Mesenteric fat pad (tissue), 1 donor: ENCODE results near the gene AAK1. TPM values are rescaled to one million over a fixed set of nuclear protein-coding genes. Genes with fewer than 3 reads are reported as not detected.

Experiments
- DNase-seq: peaks from one replicate; pipeline ENCODE4 v3.0.0-alpha.2; 2020; ENCODE audit warnings: low spot score
- total RNA-seq: library from RNA; stranded (reverse); fragmentation: NEBNext Ultra II Directional; extraction: Animal tissue kit (Norgen Biotek cat#: 25700); gene quantifications from one replicate; pipeline ENCODE4 v1.2.1, GENCODE V29; 2021
- donor health status: DM: yes; HTN: yes; CAD: no.

Gene AAK1
- total RNA-seq, 1 donor from 2014 or later, result 73.6 TPM

DNA sequence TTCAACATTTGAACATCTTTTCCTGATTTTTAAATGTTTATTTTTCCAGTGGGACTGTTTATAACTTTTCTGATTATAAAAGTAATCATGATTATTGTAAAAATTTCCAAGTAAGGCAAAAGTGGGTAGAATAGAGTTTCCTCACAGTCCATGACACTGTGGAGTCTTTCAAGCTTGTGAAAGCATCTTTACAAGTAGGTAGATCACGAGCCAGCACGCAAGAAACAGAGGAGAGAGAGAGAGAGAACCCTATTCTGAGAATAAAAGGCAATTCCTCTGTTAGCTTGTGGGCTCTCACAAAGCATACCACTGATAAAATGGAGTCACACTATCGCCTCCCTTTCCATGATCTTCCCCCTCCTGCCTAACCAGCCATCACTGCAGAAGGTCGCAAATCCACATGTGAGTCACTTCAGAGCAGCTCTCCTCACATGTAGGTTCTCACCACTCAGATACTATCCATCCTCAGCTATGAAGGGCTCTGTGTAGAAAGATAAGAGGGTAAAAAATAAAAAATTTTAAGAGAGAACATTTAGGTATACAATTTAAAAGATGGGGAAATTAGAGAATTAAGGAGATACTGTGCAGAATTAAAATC, 40.3 kb downstream of the AAK1 start:
- no peak for DNase-seq

DNA sequence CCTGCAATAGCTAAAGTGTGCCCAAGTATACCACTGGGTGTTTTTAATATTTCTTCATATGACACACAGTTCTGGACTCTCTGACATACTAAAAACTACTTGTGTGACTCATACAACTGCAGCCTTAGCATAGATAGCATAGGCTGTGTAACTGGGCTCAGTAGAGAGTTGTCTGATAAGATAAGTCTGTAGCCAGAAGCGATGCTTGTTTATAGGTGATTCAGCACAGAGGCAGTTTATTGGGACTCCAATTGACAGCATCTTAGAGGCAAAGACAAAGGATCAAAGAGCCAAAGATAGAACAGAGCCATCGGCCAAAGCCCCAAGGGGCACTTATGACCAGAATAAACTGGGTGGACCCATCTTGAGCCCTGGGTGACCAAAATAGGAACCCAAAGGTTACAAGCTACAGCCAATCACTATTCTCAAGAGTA, 42.3 kb downstream of the AAK1 start:
- no peak for DNase-seq

DNA sequence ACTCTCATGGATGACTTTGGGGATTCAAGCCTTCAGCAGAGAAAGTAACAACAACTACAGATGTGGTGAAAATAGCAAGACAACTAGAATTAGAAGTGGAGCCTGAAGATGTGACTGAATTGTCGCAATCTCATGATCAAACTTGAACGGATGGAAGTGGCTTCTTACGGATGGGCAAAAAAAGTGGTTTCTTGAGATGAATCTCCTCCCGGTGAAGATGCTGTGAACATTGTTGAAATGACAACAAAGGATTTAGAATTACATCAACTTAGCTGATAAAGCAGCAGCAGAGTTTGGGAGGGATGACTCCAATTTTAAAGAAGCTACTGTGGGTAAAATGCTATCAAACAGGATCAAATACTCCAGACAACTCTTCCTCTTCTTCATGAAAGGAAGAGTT, 43.1 kb downstream of the AAK1 start:
- no peak for DNase-seq

DNA sequence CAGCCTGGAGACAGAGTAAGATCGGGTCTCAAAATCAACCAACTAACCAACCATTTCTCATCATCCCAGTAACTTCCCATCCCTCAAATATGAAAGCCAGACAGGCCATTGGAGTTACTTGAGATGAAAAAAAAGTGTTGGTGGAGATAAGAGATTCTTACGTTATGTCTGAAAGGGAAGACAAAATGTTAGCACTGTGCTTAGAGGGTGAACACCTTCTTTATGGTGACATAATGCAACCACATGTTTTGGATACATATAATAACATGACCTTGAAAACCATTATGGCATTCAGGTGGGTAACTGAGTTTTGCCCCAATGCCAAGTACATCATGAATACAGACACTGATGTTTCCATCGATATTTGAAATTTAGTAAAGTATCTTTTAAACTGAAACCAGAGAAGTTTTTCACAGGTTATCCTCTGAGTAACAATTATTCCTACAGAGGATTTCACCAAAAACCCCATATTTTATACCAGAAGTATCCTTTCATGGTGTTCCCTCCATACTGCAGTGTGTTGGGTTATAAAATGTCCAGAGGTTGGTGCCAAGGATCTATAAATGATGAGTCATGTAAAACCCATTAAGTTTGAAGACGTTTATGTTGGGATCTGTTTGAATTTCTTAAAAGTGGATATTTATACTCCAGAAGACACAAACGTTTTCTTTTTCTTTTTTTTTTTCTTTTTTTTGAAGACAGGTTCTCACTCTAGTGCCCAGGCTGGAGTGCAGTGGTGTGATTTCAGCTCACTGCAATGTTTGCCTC, 45.5 kb downstream of the AAK1 start:
- no peak for DNase-seq

DNA sequence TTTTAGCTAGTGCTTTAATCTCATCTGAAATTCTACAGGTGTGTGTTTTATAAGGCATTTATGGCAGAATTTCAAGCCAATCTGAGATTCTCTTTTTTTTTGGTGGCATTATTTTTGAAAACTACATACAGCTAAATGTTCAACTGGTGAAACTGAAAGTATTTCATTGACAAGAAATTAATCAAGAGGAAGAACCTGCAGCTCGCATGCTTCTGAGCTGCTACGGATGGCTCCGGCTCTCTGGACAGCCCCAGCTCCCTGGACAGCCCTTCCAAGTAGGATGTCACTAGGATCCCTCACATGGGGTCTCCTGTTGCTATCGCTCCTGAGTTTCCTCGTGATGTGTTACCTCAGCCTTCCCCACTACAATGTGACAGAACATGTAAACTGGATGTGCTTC, 46.4 kb downstream of the AAK1 start:
- no peak for DNase-seq

DNA sequence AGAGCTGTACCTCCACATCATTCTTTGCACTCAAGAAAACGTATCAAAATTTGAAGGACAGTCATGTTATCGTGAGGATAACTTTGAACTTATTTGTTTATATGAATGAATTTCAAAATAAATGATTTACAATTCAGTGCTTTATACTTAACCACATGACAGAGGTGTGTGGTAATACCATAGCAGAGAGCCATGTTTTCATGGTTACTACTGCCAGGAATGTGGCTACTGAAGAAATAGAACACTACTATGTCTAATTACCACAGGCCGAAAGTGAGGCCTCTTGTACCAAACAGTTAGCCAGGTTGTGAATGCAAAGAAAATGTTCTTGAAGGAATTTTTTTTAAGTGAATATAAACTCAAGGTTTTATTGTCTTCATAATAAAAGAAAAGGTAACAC, 49.2 kb downstream of the AAK1 start:
- no peak for DNase-seq

DNA sequence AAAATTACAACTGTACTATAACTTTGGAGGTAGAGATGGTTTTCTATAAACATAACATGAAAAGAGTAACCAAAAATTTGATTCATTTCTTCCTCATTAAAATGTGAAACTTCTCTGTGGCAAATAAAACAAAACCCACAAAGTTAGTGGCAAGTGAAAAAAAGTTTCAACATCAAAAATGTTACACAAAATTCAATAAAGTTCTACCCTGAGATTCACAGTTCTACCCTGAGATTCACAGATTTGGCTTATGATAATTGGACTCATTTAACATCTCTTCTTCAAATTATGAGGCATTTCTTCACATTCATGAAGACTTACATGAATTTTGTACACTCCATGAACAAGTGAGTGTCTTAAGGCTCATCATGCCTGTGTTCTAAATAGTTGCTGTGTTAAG, 51.0 kb downstream of the AAK1 start:
- no peak for DNase-seq

DNA sequence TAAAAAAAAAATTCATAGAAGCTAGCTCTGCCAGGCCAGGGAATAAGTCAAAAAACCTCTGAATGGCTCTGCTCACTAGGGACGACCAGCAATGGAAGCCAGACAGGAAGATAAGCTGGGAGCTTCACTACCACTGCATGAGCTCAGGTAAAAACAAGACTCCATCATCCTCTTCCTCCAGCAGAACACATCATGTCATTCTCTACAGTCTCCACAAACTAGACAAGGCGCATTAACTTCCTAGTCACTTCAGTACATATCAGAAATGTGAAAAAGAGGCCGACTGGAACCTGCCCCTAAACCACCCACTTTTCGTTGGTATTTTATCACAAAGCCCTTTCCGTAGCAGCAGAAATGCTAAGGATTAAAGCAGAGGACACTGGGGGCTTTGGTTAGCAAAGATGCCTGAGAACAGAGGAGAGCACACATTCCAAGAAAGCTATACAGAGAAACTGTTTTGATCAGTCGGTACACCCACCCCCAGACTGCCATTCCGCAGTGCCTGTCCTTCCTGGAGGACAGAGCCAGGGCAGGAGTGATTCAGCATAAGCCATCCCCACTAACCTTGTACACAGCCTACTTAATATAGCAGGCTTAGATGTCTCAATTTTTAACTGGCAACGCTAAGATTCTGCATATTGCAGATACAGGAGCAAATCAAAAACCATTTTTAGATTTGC, 53.4 kb downstream of the AAK1 start:
- no peak for DNase-seq

DNA sequence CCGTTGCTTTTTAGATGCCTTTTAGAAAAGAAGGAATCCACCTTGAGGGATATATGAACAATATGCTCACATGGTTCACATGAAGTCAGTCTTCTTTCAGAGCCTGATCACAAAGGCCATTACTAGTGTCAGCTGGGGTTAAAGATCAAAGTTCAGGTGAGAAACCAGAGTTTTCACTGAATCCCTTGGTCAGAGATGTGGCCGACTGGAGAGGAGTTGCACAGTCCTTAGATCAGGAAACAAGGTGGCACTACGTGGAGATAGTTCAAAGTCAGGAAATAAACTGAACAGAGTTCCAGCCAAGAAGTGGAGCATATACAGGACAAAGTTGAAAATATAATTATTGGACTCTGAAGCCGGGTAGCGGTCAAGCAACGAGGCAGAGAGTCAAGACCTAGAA, 54.6 kb downstream of the AAK1 start:
- DNase-seq, result no peak

DNA sequence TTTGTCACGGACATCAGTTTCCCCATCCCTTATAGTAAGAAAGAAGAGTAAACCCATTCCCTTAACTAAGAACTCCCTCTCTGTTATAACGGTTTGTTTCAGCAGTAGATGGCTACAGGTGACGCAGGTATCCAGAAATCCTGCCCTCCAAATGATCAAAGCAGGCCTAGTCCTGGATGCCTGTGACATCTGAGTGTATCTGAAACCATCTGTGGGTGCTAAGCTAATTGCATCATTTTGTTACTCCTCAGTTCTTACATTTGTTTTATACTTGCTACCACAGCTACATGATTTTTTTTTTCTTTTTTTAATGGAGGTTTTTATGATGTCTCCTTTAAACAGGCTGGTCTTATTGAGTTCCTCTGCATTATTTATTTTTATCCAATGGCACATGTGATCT, 55.1 kb downstream of the AAK1 start:
- no peak for DNase-seq

DNA sequence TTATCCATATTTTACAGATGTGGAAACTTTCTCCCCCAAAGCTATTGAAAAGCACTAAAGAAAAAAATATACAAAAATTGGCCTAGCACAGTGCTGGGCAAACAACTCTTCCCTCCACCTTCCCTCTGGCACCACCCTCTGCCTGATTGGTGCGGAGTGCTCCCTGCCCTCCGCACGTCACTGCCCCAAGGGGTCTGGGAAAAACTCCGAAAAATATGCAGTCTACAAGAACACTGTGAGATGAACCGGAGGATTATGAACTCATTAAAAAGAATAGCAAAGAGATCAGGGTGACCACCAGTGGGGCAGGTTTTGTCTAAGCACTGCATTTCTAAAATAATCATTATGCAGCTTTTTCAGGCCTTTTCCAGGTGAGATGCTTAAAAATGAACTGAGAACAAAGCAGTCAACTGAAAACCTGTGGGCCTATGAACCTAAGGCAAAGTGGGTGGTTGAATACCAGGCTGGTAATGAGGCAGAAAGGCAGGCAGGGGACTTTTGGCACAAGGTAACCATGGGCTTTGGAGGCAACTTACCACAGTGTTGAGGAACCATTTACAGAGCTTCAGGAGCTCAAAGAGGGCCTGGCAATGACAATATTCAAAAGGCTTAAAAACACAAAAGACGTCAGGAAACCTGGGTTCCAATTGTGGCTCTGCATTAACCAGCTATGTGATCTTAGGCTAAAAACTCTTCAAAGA, 57.5 kb downstream of the AAK1 start:
- DNase-seq, result no peak

DNA sequence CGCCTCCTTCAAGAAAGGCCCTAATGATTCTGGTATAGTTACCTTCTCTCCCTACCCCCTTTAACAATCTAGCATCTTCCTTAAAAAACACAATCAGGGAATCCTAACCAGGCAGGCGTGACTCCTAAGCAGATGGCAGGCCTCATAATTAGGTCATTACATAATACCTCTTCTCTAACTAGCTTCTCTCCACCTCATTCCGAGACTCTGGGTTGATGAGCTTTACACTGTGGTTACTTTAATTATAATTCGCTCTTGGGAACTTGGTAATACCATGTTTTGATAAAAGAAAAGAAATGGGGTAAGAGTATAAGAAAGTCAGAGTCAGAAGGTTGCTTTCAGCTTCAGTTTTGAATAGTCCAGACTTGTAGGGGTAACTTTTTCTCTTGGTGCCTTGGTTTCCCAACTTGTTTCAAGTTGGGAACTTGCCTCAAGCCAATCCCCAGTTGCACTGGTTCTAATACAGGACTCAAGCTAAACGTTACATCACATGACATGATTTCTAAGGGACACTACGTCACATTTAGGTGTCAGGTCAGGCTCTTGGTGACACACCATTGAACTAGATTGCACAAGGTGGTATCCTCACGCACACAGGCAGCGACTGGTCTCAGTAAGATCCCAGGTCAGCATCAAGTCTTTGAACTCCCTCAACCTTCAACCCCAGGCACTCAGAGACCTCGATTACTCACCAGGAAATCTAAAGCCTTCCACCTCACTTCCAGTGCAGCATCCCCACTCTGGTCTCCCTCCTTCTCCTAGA, 59.2 kb downstream of the AAK1 start:
- no peak for DNase-seq

DNA sequence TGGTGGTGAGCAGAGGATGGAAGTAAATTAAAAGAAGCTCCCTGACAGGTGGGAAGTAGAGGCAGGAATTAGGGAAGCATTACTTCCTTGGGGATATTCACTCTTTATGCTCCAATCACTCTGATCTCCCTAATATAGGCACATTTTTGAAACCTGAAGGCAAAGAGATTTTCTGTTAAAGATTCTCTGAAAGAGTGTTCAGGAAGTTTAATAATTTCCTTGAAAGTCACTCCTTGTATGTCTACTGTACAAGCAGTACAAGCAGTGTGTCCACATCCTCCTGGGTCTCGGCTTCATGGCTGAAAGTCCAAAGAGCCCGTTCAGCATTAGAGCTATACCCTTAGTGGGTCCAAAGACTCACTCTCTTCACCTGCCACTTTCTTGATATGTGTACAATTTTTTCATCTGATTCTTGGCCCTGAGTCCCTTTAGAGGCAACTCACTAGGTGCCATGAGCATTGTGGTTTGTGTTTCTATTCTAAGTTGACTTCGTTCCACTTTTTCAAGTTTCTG, 60.2 kb downstream of the AAK1 start:
- no peak for DNase-seq

DNA sequence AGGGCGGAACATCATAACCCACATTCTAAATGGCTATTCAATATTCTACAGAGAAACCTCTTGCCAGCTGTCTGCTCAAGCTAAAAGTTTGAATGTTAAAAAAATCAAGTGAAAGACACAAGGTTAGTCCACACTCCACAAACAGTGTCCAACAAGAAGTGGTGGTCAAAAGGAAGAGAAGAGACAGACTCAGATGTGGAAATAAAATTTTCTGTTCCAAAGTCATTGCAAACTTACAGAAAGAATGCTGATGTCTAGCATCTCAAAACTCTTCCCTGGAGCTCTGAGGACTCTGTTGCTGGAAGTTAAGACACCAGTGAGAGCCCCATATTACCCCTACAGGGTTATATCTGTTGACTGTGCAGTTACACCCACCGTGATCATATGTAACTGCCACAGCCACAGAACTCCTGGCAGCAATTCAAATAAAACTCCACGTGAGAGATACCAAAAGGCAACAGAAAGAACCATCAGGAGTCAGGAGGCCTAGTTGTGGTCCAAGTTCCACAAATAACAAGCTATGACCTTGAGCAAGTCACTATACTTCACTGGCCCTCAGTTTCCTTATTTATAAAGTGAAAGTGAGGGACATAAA, 60.9 kb downstream of the AAK1 start:
- no peak for DNase-seq

DNA sequence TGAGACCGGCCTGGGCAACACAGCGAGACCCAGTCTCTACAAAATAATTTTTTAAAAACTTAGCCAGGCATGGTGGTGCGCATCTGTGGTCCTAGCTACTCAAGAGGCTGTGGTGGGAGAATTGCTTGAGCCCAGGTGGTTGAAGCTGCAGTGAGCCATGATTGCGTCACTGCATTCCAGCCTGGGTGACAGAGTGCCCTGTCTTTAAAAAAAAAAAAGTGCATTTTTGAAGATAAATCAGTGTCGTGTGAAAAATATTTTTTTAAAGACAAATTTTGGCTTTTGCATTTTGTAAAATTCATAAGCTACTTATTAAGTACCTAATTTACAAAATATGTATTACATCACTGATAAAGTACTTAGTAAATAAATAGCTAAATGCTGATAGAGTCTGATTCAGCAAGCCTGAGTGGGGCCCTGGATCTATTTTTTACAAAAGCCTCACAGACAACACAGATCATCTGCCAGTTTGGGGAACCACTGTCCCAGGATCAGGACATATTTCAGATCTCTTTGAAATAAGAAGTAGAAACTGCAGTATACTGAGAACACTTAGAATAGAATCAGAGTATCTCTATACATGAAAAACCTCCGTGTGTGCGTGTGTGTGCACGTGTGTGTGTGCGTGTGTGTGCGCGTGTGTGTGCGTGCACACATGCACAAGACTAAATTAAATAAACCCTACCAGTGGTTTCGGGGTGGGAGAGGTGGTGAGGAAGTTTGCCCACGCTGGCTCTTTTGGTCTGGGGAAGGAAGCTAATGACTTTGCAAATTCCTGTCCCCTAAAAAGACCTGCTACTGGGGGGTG, 61.6 kb downstream of the AAK1 start:
- DNase-seq, result no peak

DNA sequence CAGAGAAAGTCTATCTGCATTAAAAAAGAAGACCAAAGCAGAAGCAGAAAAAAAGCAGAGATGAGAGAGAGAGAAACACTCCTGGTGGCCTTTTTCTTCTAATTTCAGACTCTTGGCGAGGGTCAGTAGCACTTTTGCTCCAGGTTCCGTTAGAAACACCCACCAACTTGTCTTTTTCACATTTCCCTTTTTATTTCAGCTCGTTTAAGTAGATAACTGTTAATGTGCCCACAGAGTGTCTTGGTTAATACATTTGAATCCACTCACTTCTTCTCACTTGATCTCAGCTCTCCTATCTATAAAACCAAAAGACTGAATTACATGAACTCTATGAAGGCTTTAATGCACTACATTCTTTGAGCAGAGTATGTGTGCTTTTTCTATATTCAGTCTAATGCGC, 63.1 kb downstream of the AAK1 start:
- DNase-seq, result no peak

DNA sequence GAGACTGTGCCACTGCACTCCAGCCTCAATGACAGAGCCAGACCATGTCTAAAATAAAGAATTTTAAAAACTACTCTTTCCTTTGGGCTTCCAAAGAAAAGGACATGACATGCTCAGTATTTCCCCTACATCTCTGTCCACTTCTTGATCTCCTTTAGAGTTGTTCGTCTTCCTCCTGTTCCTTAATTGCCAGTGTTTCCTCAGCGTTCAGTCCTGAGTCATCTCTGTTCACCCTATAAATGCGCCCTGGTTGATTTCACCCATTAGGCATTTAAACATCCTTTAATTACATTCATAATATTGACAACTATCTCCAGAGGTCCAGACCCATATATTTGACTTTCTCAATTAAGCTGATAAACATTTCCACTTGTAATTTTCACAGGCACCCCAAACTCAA, 64.0 kb downstream of the AAK1 start:
- DNase-seq, result no peak

DNA sequence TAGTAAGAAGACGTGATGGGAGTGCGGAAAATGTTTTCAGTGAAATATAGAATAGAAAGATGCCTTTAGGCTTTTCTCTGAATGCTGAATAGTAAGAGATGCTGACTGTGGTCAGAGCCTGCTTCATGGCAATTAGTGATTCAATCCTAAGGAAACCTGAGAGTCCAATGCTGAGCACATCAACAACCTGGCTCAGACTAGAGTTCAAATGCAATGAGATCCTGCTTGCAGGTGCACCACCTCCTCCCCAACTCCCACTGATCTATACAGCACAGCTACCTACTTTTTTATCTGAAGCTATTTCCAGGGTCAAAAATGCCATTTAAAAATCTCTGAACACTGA, 65.4 kb downstream of the AAK1 start:
- DNase-seq, result no peak

DNA sequence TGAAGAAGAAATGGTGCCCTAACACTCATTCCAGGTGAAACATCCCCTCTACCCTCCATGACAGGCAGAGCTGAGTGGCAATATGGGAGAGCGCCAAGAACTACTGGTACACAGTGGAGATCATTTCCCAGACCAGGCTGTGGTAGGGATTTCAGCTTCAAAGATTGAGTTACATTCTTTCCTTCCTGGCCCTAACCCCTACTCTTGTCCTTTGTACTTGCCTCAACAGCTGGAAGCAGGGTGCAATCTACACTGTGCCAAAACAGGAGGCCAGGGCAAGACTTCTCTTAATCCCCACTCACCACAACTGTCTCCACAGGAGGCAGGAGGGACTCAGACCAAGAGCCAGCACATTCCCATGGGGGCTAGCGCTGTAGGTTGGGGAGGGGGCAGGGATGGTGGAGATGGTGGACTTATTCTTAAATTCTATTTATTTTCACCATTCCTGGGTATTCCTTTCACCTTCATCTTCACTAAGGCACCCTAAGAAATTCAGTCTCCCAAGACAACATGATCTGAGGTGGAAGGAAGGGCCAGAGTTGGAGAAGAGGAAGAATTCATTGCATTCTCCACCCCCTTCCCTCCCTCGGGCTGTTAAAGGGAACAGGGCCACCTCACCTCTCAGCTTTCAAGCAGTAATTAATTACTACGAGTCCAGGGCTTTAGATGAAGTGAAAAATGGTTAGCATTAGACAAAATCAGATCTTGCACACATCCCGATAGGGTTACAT, 65.9 kb downstream of the AAK1 start:
- no peak for DNase-seq
